GM21381 (cell line): ENCODE results near the gene PARPBP.
"Not testable (repeated sequence)": the region's sequence is repeated elsewhere in the genome, so short reads cannot be mapped to it uniquely, and the experiment has no call there.

Experiments
- ATAC-seq: cut with Tn5 transposase; IDR thresholded peaks from one replicate; pipeline ENCODE4 v1.9.1; 2021; ENCODE audit warnings: mild to moderate bottlenecking, moderate library complexity; ENCODE audit not compliant: unreplicated experiment

Gene PARPBP

GRCh38 chr12:102119674-102120563 lies at the start of gene PARPBP, which contains the start of gene NUP37:
Gene PARPBP, plus strand, starts transcription at chr12:102120183. Its CDS starts 3,706 bp downstream, at chr12:102123889.
Gene NUP37, minus strand, starts transcription at chr12:102120114. Its CDS starts 1,596 bp downstream, at chr12:102118518.
- ATAC-seq: peak; percentile 97

- not testable (repeated sequence) for ATAC-seq
Observed at GRCh38 chr12:102072092-102072491, 47.9 kb upstream of the PARPBP start.

- ATAC-seq: no peak
Observed at GRCh38 chr12:102080842-102081241, 39.1 kb upstream of the PARPBP start.

GRCh38 chr12:102089228-102089835 lies 30.7 kb upstream of the PARPBP start:
- ATAC-seq: not testable (repeated sequence)

- ATAC-seq: no peak
Observed at GRCh38 chr12:102093319-102093718, 26.7 kb upstream of the PARPBP start.

- peak; percentile 65 for ATAC-seq
Observed at GRCh38 chr12:102095677-102096263, 24.2 kb upstream of the PARPBP start.

- no peak for ATAC-seq
Observed at GRCh38 chr12:102096855-102097254, 23.1 kb upstream of the PARPBP start.

GRCh38 chr12:102106905-102107304 lies 13.1 kb upstream of the PARPBP start:
- no peak for ATAC-seq

- no peak for ATAC-seq
Observed at GRCh38 chr12:102107970-102108369, 12.0 kb upstream of the PARPBP start.

GRCh38 chr12:102110782-102111181 lies 9.2 kb upstream of the PARPBP start:
- no peak for ATAC-seq

- ATAC-seq: no peak
Observed at GRCh38 chr12:102114212-102114611, 5.8 kb upstream of the PARPBP start.

- ATAC-seq: no peak
Observed at GRCh38 chr12:102116392-102116791, 3.6 kb upstream of the PARPBP start.

GRCh38 chr12:102118874-102119273 lies 1.1 kb upstream of the PARPBP start:
- no peak for ATAC-seq

GRCh38 chr12:102120564-102120873 lies 536 bp downstream of the PARPBP start:
- ATAC-seq: no peak

GRCh38 chr12:102120886-102121285 lies 903 bp downstream of the PARPBP start:
- ATAC-seq: no peak

- not testable (repeated sequence) for ATAC-seq
Observed at GRCh38 chr12:102121328-102121727, 1.3 kb downstream of the PARPBP start.

GRCh38 chr12:102130720-102131119 lies 10.7 kb downstream of the PARPBP start:
- not testable (repeated sequence) for ATAC-seq

- ATAC-seq: not testable (repeated sequence)
Observed at GRCh38 chr12:102131442-102131841, 11.5 kb downstream of the PARPBP start.

GRCh38 chr12:102137619-102138018 lies 17.6 kb downstream of the PARPBP start:
- not testable (repeated sequence) for ATAC-seq

- not testable (repeated sequence) for ATAC-seq
Observed at GRCh38 chr12:102142866-102143373, 22.9 kb downstream of the PARPBP start.

GRCh38 chr12:102144221-102144620 lies 24.2 kb downstream of the PARPBP start:
- ATAC-seq: no peak
